ENCODE results near the gene GCSAM.

DNA sequence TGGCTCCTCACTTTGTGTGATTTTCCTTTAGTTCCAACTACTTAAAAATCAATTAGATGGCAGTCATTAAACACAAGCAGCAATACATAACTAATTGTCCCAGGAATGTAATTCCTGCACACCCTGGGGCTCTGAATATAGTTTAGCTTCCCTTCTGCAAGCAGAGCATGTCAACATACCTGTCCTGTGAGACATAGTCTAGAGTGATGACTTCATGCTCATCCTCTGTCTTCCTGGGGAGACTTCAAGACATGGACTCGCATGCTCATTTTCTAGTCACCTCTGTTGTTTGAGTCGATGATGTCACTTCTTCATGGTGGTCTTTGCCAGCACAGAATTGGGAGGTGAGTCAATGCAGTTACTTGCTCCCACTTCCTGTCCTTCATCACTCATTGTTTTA, 31.1 kb downstream of the GCSAM start:
- TF ChIP-seq, protein P1, sequence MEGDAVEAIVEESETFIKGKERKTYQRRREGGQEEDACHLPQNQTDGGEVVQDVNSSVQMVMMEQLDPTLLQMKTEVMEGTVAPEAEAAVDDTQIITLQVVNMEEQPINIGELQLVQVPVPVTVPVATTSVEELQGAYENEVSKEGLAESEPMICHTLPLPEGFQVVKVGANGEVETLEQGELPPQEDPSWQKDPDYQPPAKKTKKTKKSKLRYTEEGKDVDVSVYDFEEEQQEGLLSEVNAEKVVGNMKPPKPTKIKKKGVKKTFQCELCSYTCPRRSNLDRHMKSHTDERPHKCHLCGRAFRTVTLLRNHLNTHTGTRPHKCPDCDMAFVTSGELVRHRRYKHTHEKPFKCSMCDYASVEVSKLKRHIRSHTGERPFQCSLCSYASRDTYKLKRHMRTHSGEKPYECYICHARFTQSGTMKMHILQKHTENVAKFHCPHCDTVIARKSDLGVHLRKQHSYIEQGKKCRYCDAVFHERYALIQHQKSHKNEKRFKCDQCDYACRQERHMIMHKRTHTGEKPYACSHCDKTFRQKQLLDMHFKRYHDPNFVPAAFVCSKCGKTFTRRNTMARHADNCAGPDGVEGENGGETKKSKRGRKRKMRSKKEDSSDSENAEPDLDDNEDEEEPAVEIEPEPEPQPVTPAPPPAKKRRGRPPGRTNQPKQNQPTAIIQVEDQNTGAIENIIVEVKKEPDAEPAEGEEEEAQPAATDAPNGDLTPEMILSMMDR (IDR thresholded peaks at IDR 0.05) = no peak
- TF ChIP-seq POLR2A (IDR thresholded peaks at IDR 0.05) = no peak

Data from body of pancreas (tissue), 4 donors.